ENCODE results near the gene PDX1.

The PDX1 gene

GRCh38 chr13:27964741-27965323, 45.0 kb downstream of the PDX1 start:
- H3K27ac ChIP-seq (replicated peaks; ENCODE audit: low read length), result no peak overlapping the region
- H2BK15ac ChIP-seq (ENCODE audit: low read length), result no peak overlapping the region
- no peak overlapping the region for H2BK120ac ChIP-seq (ENCODE audit: low read depth, low read length)
- H3K18ac ChIP-seq (ENCODE audit: low read length), result no peak overlapping the region
- H2AK5ac ChIP-seq (ENCODE audit: low read depth, low read length), result no peak overlapping the region
- H3K4me3 ChIP-seq (ENCODE audit: low read length in 2 of 2), result no peak overlapping the region
- no peaks in the 10 kb centered on the region for H3K79me1 ChIP-seq (ENCODE audit: low read depth, low read length)
- peaks cover 71 to 100% (median 98%) of the 10 kb centered on the region in 3 experiments for H3K27me3 ChIP-seq (ENCODE audit: control insufficient read depth in 3 of 3, insufficient read depth in 3 of 3, low read depth in 1 of 3, low read length in 3 of 3)
- no peaks in the 10 kb centered on the region for H3K36me3 ChIP-seq (replicated peaks in 1 of 2; ENCODE audit: control insufficient read depth in 2 of 2, insufficient read depth in 2 of 2, low read length in 2 of 2)
- no peak overlapping the region for H2BK12ac ChIP-seq (ENCODE audit: low read length)
- WGBS, 2 donors (ENCODE audit: extremely low coverage in 2 of 2, insufficient read length in 2 of 2, insufficient replicate concordance in 1 of 2), result no CpG with 5 or more reads among the region's 15 CpGs
- H2BK5ac ChIP-seq (ENCODE audit: low read length), result no peak overlapping the region
- H3K4me2 ChIP-seq (ENCODE audit: insufficient read depth, low read length, poor library complexity, severe bottlenecking), result no peak overlapping the region
- H2AFZ ChIP-seq (ENCODE audit: low read length), result no peak overlapping the region
- no peak overlapping the region for H4K91ac ChIP-seq (ENCODE audit: low read depth, low read length, poor library complexity)
- H3K23ac ChIP-seq (ENCODE audit: low read depth, low read length, poor library complexity), result peak overlapping the region; percentile 3
- H3K14ac ChIP-seq (ENCODE audit: low read length), result no peak overlapping the region
- H3K9me3 ChIP-seq (replicated peaks in 1 of 2; ENCODE audit: control insufficient read depth in 2 of 2, insufficient read depth in 1 of 2, low read depth in 1 of 2, low read length in 2 of 2), result peaks cover 0 to 2% of the 10 kb centered on the region in 2 donors
- H3K4me1 ChIP-seq (ENCODE audit: control insufficient read depth in 2 of 2, insufficient read depth in 1 of 2, low read depth in 1 of 2, low read length in 2 of 2), result peaks cover 0 to 6% of the 10 kb centered on the region in 2 donors
- no peak overlapping the region for H3K4ac ChIP-seq (ENCODE audit: low read length)
- DNase-seq (ENCODE audit: low spot score), result no peak
- H3K9ac ChIP-seq (ENCODE audit: low read depth, low read length, poor library complexity), result no peak overlapping the region
- no peak overlapping the region for H4K8ac ChIP-seq (ENCODE audit: low read depth, low read length)

DNA sequence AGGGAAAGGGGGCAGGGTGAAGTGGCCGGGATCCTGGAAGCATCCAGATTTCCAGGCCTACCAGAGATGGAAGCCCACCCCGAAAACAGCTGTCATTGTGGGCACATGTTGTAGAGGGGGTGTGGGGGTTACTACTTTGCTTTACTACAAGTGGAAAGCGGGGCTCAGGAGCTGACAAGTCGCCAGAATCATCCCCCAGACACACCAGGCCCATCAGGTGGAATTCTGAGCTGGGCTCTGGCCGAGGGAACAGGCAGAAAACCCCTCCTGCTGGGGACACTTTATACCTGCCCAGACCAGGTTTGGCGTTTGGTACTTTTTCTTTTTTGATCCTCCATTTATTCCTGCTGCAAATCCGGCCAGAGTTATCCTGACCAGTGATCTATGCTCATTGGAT, 45.5 kb downstream of the PDX1 start:
- Histone ChIP-seq H3K4me3 (ENCODE audit: low read length in 2 of 2) (no peak overlapping the region), H3K18ac (ENCODE audit: low read length) (no peak overlapping the region), H3K4me1 (ENCODE audit: control insufficient read depth in 2 of 2, insufficient read depth in 1 of 2, low read depth in 1 of 2, low read length in 2 of 2) (peaks cover 0 to 6% of the 10 kb centered on the region in 2 donors), H3K79me1 (ENCODE audit: low read depth, low read length) (no peaks in the 10 kb centered on the region), H3K4ac (ENCODE audit: low read length) (no peak overlapping the region), H2BK120ac (ENCODE audit: low read depth, low read length) (no peak overlapping the region), H3K4me2 (ENCODE audit: insufficient read depth, low read length, poor library complexity, severe bottlenecking) (no peak overlapping the region), H3K27ac (replicated peaks; ENCODE audit: low read length) (no peak overlapping the region), H2AK5ac (ENCODE audit: low read depth, low read length) (no peak overlapping the region), H2AFZ (ENCODE audit: low read length) (no peak overlapping the region), H3K23ac (ENCODE audit: low read depth, low read length, poor library complexity) (no peak overlapping the region), H3K9ac (ENCODE audit: low read depth, low read length, poor library complexity) (no peak overlapping the region), H2BK5ac (ENCODE audit: low read length) (no peak overlapping the region), H4K91ac (ENCODE audit: low read depth, low read length, poor library complexity) (no peak overlapping the region), H3K27me3 (ENCODE audit: control insufficient read depth in 3 of 3, insufficient read depth in 3 of 3, low read depth in 1 of 3, low read length in 3 of 3) (peaks cover 75 to 100% (median 98%) of the 10 kb centered on the region in 3 experiments), H4K8ac (ENCODE audit: low read depth, low read length) (no peak overlapping the region), H3K9me3 (replicated peaks in 1 of 2; ENCODE audit: control insufficient read depth in 2 of 2, insufficient read depth in 1 of 2, low read depth in 1 of 2, low read length in 2 of 2) (peaks cover 0 to 2% of the 10 kb centered on the region in 2 donors), H2BK12ac (ENCODE audit: low read length) (no peak overlapping the region), H3K36me3 (replicated peaks in 1 of 2; ENCODE audit: control insufficient read depth in 2 of 2, insufficient read depth in 2 of 2, low read length in 2 of 2) (no peaks in the 10 kb centered on the region), H2BK15ac (ENCODE audit: low read length) (no peak overlapping the region), H3K14ac (ENCODE audit: low read length) (no peak overlapping the region)
- no peak for DNase-seq (ENCODE audit: low spot score)
- no CpG with 5 or more reads among the region's 7 CpGs for WGBS, 2 donors (ENCODE audit: extremely low coverage in 2 of 2, insufficient read length in 2 of 2, insufficient replicate concordance in 1 of 2)

DNA sequence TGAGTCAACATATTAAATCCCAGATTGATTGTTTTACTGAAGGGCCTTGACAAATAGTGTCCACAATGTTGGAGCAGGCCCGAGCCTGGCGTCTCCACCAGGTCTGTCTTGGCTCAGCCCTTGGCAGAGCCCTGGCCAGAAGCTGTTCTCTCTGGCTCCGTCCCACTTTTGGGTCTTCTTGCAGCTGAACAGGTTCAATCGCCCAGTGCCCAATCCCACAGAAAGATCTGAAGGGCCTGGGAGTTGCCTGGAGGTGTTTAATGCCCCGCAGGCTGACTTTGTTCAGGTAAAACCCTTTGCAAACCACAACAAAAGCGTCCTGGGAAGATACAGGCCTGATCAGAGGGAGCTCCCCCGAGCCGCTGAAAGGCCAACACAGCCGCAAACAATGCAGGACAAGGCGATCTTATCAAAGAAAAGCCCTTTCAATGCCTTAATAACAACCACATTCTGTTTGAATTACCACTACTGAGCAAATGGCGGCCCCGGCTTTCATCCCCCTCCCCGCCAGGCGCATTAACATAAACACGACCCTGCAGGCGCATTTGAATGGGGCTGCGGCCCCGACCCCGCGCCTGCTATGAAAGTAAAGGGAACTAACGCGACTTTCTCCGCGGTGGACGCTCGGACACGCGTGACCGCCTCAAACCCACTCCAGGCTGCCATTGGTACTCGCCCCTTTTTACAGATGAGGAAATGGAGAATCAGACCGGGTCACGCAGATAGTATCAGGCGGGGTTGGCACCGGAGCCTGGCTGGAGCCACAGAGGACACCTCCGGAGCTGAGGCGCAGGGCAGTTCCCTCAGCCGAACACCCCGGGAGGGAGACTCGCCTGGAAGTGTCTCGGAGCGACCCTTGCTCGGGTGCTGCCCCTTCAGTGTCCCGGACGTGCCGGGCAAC, 46.2 kb downstream of the PDX1 start:
- no CpG with 5 or more reads among the region's 45 CpGs for WGBS, 2 donors (ENCODE audit: extremely low coverage in 2 of 2, insufficient read length in 2 of 2, insufficient replicate concordance in 1 of 2)
- no peak overlapping the region for H4K91ac ChIP-seq (ENCODE audit: low read depth, low read length, poor library complexity)
- no peak overlapping the region for H2AFZ ChIP-seq (ENCODE audit: low read length)
- no peak overlapping the region for H2BK5ac ChIP-seq (ENCODE audit: low read length)
- H2AK5ac ChIP-seq (ENCODE audit: low read depth, low read length), result no peak overlapping the region
- H3K79me1 ChIP-seq (ENCODE audit: low read depth, low read length), result no peaks in the 10 kb centered on the region
- no peak overlapping the region for H3K4me3 ChIP-seq (ENCODE audit: low read length in 2 of 2)
- H2BK12ac ChIP-seq (ENCODE audit: low read length), result no peak overlapping the region
- no peak overlapping the region for H2BK15ac ChIP-seq (ENCODE audit: low read length)
- no peak overlapping the region for H3K4me2 ChIP-seq (ENCODE audit: insufficient read depth, low read length, poor library complexity, severe bottlenecking)
- no peak overlapping the region for H2BK120ac ChIP-seq (ENCODE audit: low read depth, low read length)
- H3K4me1 ChIP-seq (ENCODE audit: control insufficient read depth in 2 of 2, insufficient read depth in 1 of 2, low read depth in 1 of 2, low read length in 2 of 2), result peaks cover 0 to 9% of the 10 kb centered on the region in 2 donors
- no peaks in the 10 kb centered on the region for H3K36me3 ChIP-seq (replicated peaks in 1 of 2; ENCODE audit: control insufficient read depth in 2 of 2, insufficient read depth in 2 of 2, low read length in 2 of 2)
- H3K27me3 ChIP-seq (ENCODE audit: control insufficient read depth in 3 of 3, insufficient read depth in 3 of 3, low read depth in 1 of 3, low read length in 3 of 3), result peaks cover 76 to 100% (median 98%) of the 10 kb centered on the region in 3 experiments
- no peak overlapping the region for H3K18ac ChIP-seq (ENCODE audit: low read length)
- H4K8ac ChIP-seq (ENCODE audit: low read depth, low read length), result no peak overlapping the region
- peak overlapping the region; percentile 76 for H3K23ac ChIP-seq (ENCODE audit: low read depth, low read length, poor library complexity)
- H3K9ac ChIP-seq (ENCODE audit: low read depth, low read length, poor library complexity), result no peak overlapping the region
- peak overlapping the region; percentile 32 for H3K14ac ChIP-seq (ENCODE audit: low read length)
- no peak for DNase-seq (ENCODE audit: low spot score)
- no peak overlapping the region for H3K4ac ChIP-seq (ENCODE audit: low read length)
- no peak overlapping the region for H3K27ac ChIP-seq (replicated peaks; ENCODE audit: low read length)
- H3K9me3 ChIP-seq (replicated peaks in 1 of 2; ENCODE audit: control insufficient read depth in 2 of 2, insufficient read depth in 1 of 2, low read depth in 1 of 2, low read length in 2 of 2), result peaks cover 0 to 2% of the 10 kb centered on the region in 2 donors

- H2BK120ac ChIP-seq (ENCODE audit: low read depth, low read length), result no peak overlapping the region
- H2AK5ac ChIP-seq (ENCODE audit: low read depth, low read length), result peak overlapping the region; percentile 9
- H2BK5ac ChIP-seq (ENCODE audit: low read length), result no peak overlapping the region
- no peak overlapping the region for H3K9ac ChIP-seq (ENCODE audit: low read depth, low read length, poor library complexity)
- no peak overlapping the region for H3K4ac ChIP-seq (ENCODE audit: low read length)
- no CpG with 5 or more reads among the region's 38 CpGs for WGBS, 2 donors (ENCODE audit: extremely low coverage in 2 of 2, insufficient read length in 2 of 2, insufficient replicate concordance in 1 of 2)
- H2BK15ac ChIP-seq (ENCODE audit: low read length), result no peak overlapping the region
- no peak overlapping the region for H2BK12ac ChIP-seq (ENCODE audit: low read length)
- no peaks in the 10 kb centered on the region for H3K79me1 ChIP-seq (ENCODE audit: low read depth, low read length)
- no peak overlapping the region for H2AFZ ChIP-seq (ENCODE audit: low read length)
- no peak overlapping the region for H3K27ac ChIP-seq (replicated peaks; ENCODE audit: low read length)
- no peaks in the 10 kb centered on the region for H3K36me3 ChIP-seq (replicated peaks in 1 of 2; ENCODE audit: control insufficient read depth in 2 of 2, insufficient read depth in 2 of 2, low read length in 2 of 2)
- no peak overlapping the region for H4K91ac ChIP-seq (ENCODE audit: low read depth, low read length, poor library complexity)
- H3K4me2 ChIP-seq (ENCODE audit: insufficient read depth, low read length, poor library complexity, severe bottlenecking), result peak overlapping the region; percentile 12
- H3K4me1 ChIP-seq (ENCODE audit: control insufficient read depth in 2 of 2, insufficient read depth in 1 of 2, low read depth in 1 of 2, low read length in 2 of 2), result peaks cover 6 to 13% of the 10 kb centered on the region in 2 donors
- no peak overlapping the region for H3K4me3 ChIP-seq (ENCODE audit: low read length in 2 of 2)
- peak overlapping the region; percentile 11 for H3K18ac ChIP-seq (ENCODE audit: low read length)
- no peak overlapping the region for H4K8ac ChIP-seq (ENCODE audit: low read depth, low read length)
- peaks cover 69 to 100% (median 94%) of the 10 kb centered on the region in 3 experiments for H3K27me3 ChIP-seq (ENCODE audit: control insufficient read depth in 3 of 3, insufficient read depth in 3 of 3, low read depth in 1 of 3, low read length in 3 of 3)
- H3K9me3 ChIP-seq (replicated peaks in 1 of 2; ENCODE audit: control insufficient read depth in 2 of 2, insufficient read depth in 1 of 2, low read depth in 1 of 2, low read length in 2 of 2), result peaks cover 0 to 2% of the 10 kb centered on the region in 2 donors
- DNase-seq (ENCODE audit: low spot score), result no peak
- H3K23ac ChIP-seq (ENCODE audit: low read depth, low read length, poor library complexity), result peak overlapping the region; percentile 76
- peak overlapping the region; percentile 32 for H3K14ac ChIP-seq (ENCODE audit: low read length)
These were observed 46.9 kb downstream of the PDX1 start for GRCh38 chr13:27966641-27967202.
